HG02840 (cell line): ENCODE measurements around the gene ZNF140.
A peak's percentile ranks its signal among the peaks of the same experiment; 100 is the strongest.

ENCODE experiments used
- ATAC-seq: cut with Tn5 transposase; IDR thresholded peaks from one replicate; pipeline ENCODE4 v1.9.1; 2021; ENCODE audit warnings: mild to moderate bottlenecking, moderate library complexity, moderate number of reproducible peaks; ENCODE audit not compliant: unreplicated experiment, low FRiP score

The ZNF140 gene

DNA sequence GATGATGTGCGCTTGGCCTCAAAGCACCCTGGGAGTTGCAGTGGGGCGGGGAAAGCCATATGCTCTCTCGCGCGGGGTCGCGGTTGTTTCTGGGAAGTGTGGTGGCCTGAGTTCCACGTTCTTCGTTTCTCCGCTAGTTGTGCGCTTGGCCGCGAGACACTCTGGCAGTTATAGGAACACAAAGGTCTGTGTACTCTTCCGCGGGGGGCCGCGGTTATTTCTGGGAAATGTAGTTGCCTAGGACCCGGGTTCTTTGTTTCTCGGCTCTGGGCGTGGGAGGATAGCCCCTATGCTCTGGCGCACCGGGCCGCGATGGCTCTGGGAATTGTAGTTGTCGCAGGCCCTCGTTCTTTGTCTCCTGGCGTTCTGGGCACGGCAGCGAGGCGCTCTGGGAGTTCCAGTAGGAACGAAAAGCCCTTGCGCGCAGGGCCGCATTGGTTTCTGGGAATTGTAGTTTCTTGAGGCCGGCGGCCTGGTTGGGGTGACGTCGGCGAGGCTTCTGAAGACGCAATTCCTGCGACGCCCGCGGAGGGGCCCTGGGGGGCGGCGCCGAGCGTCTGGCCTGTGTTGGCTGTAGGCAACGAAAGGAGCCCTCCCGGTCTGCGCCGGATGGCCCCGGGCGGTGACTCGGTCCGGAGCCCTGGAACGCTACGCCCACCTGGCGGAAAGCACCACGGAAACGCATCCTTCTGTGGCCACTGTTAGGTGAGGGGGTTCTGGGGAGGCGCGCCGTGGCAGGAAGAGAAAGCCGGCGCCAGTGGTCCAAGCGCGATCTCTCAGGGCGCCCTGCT, at the start of gene ZNF140:
ZNF140 (plus strand) TSS at position 556 of the 791 bp plus-strand sequence. CDS start 398 bp downstream, outside the sequence.
- ATAC-seq, result peak; percentile 68

DNA sequence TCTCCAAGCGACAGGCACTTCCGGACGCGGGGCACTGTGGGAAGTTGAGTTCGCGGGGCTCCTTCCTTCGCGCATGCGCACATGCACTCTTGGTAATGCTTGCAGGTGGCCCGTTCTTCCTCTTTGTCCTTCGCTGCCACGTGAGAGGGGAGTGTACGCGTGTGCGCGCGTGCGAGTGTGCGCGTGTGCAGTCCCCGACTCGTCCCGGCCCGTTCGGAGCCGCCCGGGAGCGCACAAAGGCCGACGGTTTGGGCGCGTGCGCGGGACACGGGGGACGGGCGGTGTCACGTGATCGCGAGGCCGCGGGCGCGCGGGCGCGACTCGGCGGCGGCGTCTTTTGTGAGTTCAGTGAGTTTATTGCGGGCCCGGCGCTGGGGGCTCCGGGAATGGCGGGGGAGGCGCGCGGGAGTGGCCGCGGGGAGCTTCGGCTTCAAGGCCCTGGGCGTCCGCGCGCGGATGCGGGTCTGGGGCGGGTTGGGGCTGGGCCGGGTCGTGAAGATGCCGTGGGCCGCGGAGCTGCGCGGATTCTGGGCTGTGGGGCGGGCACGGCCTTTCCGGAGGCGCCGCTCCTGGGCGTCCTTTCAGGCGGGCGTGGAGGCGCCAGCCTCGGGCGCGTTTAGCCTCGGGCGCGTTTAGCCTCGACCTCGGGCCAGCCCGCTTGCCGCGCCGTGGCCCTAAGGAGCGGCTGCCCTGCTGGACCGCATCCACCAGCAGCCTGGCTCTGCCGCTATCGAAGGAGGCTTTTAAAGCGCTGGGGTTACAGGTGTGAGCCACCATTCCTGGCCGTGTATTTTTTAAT, 43.3 kb upstream of the ZNF140 start, which contains the start of gene ZNF84:
ZNF84 (plus strand) TSS at position 303 of the 799 bp plus-strand sequence. CDS start 3,959 bp downstream, outside the sequence.
- peak; percentile 94 for ATAC-seq

DNA sequence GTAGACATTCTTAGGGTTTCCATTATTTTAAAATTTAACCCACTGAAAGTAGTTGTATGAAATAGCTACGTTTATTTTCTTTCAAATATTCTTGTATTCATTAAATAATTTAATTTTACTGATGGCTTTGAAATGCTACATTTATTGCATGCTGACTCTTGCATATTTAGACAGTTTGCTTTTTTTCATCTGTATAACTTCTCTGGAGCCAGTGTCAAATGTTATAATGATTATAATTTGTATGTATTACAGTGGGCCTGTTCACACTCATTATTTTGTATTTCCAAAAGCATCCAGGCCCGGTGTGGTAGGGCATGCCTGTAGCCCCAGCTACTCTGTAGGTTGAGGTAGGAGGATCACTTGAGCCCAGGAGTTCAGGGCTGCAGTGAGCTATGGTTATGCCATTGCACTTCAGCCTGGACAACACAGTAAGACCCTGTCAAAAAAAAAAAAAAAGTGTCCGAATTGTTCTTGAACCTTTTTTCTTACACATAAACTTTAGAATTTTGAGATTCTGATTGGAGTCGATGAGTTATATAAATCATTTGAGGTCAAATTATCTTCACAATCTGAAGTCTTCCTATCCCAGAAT, 42.5 kb upstream of the ZNF140 start:
- ATAC-seq, result no peak

DNA sequence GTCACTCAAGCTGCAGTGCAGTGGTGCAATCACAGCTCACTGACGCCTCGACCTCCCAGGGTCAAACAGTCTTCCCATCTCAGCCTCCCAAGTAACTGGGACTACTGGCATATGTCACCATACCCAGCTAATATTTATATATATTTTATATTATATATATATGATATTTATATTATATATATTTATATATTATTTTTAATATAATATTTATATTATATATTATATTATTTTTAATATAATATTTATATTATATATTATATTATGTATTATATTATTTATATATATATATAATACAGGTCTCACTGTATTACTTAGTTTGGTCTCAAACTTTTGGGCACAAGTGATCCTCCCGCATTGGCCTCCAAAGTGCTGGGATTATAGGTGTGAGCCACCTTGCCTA, 34.0 kb upstream of the ZNF140 start:
- ATAC-seq, result no peak

DNA sequence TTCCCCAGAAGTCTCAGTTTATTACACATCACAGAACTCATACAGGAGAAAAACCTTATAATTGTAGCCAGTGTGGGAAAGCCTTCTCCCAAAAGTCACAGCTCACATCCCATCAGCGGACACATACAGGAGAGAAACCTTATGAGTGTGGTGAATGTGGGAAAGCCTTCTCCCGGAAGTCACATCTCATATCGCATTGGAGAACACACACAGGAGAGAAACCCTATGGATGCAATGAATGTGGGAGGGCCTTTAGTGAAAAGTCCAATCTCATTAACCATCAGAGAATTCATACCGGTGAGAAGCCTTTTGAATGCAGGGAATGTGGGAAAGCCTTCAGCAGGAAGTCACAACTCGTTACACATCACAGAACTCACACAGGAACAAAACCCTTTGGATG, 23.3 kb upstream of the ZNF140 start:
- ATAC-seq, result no peak

DNA sequence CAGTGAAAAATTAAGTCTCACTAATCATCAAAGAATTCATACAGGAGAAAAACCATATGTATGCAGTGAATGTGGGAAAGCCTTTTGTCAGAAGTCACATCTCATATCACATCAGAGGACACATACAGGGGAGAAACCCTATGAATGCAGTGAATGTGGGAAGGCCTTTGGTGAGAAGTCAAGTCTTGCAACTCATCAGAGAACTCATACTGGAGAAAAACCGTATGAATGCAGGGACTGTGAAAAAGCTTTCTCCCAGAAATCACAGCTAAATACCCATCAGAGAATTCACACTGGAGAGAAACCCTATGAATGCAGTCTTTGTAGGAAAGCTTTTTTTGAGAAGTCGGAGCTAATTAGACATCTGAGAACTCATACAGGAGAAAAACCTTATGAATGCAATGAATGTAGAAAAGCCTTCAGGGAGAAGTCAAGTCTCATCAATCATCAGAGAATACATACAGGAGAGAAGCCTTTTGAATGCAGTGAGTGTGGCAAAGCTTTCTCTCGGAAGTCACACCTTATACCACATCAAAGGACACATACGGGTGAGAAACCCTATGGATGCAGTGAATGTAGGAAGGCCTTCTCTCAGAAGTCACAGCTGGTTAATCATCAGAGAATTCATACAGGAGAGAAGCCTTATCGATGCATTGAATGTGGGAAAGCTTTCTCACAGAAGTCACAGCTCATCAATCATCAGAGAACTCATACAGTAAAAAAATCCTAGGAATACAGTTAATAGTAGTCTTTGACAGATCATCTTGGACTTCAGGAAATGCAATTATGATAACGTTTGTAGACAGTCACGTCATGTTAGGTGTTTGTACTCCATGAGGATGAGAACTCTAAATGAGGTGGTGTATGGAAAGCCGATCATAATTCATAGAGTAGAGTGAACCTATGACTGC, 22.3 kb upstream of the ZNF140 start:
- no peak for ATAC-seq

DNA sequence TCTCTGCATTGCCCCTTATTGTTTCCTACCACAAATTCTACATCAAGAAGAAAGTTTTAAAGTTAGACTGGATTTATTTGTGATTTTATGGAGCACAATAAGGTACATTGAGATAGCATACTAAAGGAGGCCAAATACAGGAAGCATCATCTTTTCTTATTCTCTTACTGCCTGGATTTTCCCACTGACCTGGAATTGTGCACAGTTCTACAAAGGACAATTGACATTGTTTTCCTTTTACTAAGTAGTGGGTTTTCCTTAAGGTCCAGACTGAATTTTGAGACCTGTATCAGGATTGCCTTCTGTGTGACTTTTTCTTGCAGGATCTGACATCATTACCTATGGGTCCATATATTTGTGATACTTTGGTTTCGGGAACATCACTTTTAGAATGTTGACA, 18.8 kb upstream of the ZNF140 start:
- no peak for ATAC-seq

DNA sequence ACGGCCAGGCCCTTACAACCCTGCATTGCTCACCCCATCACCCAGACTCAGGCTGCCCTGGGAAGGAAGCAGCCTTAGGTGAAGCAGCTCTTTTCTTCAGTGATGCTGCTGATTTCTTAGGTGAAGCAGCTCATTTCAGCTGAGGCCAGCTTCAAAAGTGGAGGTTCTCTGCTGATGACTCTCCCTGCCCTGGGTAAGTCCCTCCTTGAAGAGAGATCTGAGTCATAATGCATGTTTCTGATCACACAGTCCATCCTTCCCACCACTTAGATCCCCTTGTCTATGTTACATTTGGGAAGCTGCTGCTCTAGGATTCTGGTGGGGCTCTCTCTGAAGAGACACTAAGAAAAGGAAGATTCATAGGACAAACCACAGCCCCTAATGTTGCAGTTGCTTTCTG, 17.2 kb upstream of the ZNF140 start:
- ATAC-seq, result no peak

DNA sequence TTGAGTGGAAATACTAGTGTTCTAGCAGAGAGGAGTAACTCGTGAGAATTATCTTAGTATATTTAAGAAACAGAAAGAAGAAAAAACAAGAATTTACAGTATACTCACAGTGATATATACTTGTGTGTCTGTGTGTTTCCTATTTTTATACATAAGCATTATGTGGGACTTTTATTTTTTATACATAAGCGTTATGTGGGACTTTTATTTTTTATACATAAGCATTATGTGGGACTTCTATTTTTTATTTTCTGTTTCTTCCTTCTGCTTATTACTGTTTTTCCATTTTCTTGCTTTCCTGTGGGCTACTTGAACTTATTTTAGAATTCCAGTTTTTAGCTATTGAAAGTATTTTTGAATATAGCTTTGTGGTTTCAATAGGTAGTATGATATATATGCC, 6.9 kb upstream of the ZNF140 start:
- no peak for ATAC-seq

DNA sequence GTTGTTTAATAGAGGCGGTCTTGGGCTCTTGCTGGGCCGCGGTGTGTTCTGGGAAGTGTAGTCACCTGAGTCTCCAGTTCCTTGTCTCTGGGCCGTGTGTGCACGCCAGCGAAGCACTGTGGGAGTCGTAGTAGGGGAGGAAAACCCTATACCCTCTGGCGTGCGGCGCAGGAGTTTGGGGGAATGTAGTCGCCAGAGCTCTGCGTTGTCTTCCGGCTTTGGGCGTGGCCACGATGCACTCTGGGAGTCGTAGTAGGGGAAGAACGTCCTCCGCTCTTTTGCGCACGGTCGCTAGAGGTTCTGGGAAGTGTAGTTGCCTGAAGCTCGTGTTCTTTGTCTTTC, 726 bp upstream of the ZNF140 start:
- peak; percentile 78 for ATAC-seq

DNA sequence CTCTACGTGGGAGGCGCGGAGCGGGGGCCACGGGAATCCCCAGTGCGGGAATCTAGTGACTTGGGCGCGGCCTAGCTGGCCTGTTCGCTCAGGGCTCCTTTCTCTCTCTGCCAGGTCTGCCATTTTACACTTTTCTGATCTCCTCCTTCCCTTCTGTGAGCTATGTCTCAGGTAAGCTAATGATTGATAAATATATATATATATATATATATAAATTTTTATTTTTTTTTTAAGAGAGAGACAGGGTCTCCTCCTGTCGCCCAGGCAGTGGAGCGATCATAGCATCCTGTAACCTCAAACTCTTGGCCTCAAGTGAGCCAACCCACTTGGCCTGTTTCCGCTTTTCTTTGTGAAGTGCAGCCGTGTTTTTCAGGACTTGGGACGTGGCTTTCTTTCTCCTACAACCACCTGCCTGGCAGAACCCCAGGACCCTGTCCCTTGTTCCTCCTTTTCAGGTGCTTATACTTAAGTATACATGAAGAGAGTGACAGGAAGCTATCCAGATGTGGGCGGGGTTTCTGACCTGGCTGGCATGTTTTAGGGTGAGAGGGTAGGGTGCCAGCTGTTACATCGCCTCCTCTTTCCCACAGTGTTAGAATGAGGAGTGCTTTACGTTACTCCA, 547 bp downstream of the ZNF140 start:
- no peak for ATAC-seq

DNA sequence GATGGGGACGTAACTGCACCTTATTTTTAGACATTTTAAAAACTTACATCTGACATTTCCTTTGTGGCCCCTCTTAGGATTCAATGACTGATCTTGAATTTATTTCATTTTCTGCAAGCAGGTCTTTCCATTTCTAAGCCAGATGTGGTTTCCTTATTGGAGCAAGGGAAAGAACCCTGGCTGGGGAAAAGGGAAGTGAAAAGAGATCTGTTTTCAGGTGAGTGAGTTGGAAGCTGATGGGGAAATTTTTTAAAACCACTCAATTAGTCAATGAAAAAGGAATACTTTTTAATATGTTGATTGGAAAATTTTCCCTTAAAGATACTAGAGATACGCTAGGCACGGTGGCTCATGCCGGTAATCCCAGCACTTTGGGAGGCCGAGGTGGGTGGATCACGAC, 2.6 kb downstream of the ZNF140 start:
- ATAC-seq, result no peak

DNA sequence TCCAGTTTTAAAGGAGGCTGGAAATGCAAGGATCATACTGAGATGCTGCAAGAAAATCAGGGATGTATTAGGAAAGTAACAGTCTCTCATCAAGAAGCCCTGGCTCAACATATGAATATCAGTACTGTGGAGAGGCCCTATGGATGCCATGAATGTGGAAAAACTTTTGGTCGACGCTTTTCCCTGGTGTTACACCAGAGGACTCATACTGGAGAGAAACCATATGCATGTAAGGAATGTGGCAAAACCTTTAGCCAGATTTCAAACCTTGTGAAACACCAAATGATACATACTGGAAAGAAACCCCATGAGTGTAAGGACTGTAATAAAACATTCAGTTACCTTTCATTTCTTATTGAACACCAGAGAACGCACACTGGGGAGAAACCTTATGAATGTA, 24.9 kb downstream of the ZNF140 start:
- ATAC-seq, result no peak

DNA sequence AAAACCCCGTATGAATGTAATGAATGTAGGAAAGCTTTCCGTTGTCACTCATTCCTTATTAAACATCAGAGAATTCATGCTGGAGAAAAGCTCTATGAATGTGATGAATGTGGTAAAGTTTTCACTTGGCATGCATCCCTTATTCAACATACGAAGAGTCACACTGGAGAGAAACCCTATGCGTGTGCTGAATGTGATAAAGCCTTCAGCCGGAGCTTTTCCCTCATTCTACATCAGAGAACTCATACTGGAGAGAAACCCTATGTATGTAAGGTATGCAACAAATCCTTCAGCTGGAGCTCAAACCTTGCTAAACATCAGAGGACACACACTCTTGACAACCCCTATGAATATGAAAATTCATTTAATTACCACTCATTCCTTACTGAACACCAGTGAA, 25.5 kb downstream of the ZNF140 start:
- no peak for ATAC-seq

DNA sequence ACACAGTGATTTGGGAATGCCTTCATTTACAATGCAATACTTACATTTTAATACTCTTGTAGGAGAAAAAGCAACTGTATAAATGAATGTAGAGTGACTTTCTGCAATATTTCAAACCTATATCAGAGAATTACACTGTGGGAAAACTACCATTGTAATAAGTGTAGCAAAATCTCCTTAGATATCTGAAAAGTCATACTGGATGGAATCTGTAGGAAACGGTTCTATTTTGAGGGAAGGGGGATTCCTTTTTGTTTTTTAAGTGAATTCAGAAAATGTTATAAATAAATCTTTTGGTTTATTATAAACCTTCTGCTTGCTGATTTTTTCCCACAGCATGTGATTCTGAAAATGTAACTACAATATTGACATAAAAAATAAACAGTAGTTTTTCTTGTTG, 26.4 kb downstream of the ZNF140 start:
- ATAC-seq, result no peak

DNA sequence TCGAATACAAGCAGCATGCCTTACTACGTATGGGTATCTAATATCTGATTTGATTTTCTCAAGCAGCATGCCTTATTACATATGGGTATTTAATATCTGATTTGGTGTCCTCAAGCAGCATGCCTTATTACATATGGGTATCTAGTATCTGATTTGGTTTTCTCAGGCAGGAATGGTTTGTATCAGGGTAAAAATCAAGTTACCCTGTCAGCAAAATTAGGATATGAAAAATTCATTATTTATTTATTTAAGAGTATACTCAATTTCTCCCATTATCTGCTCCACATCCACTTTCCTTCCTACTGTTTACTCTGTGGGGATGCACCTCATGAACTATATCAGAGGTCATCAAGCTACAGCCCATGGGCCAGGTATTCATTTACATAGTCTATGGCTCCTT, 27.4 kb downstream of the ZNF140 start:
- no peak for ATAC-seq

DNA sequence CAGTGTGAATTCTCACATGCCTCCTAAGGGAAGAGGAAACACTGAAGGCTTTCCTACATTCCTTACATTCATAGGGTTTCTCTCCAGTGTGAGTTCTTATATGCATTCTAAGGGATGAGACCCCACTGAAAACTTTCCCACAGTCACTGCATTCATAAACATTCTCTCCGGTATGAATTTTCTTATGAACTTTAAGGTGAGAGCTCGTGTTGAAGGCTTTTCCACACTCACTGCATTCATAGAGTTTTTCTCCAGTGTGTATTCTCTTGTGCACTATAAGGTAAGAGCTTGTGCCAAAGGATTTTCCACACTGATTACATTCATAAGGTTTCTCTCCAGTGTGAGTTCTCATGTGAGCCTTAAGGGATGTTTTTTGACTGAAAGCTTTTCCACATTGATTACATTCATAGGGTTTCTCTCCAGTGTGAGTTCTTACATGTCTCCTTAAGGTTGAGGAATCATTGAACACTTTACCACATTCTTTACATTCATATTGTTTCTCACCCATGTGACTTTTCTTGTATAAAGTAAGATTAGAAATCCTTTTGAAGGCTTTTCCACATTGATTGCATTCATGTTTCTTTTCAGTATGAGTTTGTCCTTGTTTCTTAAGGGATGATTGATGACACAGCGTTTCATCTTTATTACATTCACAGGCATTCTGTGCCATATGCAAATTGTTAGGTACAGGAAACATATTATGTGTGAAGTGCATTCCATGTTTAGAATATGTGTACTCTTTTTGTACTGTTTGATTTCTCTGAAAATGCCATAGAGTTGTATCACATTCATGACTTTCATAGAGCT, 39.9 kb downstream of the ZNF140 start:
- ATAC-seq, result no peak

DNA sequence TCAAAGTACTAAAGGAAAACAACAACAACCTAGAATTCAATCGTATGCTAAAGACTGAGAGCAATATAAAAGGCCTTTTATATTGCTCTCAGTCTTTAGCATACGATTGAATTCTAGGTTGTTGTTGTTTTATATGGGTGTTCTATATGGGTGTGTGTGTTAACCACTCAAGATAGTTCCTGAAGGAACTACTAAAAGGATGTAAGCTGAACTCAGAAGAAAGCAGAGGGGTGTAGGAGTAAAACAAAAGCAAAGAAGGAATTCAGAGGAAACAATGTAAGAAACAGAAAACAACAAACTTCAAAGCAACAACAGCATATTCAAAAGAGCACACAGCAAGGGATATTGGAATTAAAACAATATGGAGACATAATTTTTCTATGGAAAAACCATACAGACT, 44.0 kb downstream of the ZNF140 start:
- ATAC-seq, result no peak

DNA sequence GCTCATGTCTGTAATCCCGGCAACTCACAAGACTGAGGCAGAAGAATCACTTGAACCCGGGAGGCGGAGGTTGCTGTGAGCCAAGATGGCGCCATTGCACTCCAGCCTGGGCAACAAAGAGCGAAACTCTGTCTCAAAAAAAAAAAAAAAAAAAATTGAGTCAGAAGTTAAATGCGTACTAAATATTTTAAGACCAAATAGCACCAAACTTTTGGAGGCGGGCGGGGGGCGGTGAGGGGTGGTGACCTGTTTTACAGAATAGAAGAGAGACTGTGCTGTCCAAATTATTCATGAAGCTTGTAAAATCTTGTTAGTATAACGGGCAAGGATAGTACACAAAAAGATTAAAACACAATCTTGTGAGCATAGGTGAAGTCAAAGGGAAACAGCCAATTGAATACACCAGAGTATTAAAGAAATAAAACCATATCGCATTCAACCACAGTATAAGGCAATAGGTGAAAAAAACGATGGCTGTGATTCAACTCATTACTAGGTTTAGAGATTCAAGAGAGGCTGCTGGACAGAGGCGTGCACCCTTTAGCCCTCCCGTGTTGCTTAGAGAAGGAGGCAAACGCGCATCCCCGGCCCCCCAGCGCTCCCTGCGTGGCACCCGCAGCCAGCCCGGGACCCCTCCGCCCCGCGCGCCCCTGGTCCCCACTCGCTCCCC, 48.8 kb downstream of the ZNF140 start:
- no peak for ATAC-seq
